22Rv1 (cell line): ENCODE results near the gene GALNT16.

ENCODE experiments used
- CTCF ChIP-seq: fragments of 450-650 bp; IDR thresholded peaks from 2 replicates; pipeline ENCODE4 v1.5.1; 2017; ENCODE audit warnings: mild to moderate bottlenecking
- ZFX ChIP-seq: fragments of 450-650 bp; IDR thresholded peaks from 2 replicates; pipeline ENCODE4 v1.6.1; 2017; ENCODE audit warnings: antibody characterized with exemption, borderline replicate concordance

GRCh38 chr14:69270795-69271708 lies 11.1 kb downstream of the GALNT16 start:
- TF ChIP-seq CTCF (no peak), ZFX (no peak)
